ENCODE results near the gene CTSZ.

DNA sequence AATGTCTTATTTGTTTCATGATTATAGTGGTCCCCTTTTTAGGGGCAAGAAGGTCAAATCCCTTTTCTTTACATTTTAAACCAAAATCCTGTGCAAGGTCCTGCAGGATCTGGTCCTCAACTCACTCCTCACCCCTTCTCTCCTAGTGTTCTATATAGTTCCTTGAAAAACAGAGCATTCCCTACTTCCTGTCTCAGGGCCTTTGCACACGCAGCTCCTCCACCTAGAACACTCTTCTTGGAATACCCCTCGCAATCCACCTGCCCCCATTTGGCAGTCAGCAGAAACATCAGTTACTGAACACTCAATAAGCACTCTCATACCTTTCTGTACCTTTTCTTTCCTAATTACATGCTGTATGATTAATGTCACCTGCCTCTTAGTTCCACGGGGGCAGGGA, 28.3 kb upstream of the CTSZ start:
- TF ChIP-seq CSDC2 (CRISPR knock-in tag; IDR thresholded peaks at IDR 0.05) (no peak), ZNF8 (CRISPR knock-in tag; IDR thresholded peaks at IDR 0.05) (no peak)

Data from SK-N-SH treated with all-trans-retinoic acid at 6 μM for 48 hours (cell line).